Cardiac fibroblast (primary cell): ENCODE data around the gene MPP2.
"Not testable (repeated sequence)": the region's sequence is repeated elsewhere in the genome, so short reads cannot be mapped to it uniquely, and the experiment has no call there.

ENCODE experiments used
- DNase-seq, 2 donors: peaks; one replicate each; pipeline versions ENCODE4 v3.0.0 to v3.0.0-alpha.2; 2010; ENCODE audit warnings: low read depth in 2 of 2
- H3K4me3 ChIP-seq, 2 donors: replicated peaks in 1 of 2; 1 replicate in 1 of 2; 2 replicates in 1 of 2; pipeline ENCODE4 v1.5.1; 2011; ENCODE audit warnings: low read depth in 2 of 2, low read length in 2 of 2, mild to moderate bottlenecking in 2 of 2, moderate library complexity in 1 of 2
- TF ChIP-seq, protein P1 (sequence below): IDR thresholded peaks from one replicate; pipeline ENCODE4 v1.5.1; 2011; ENCODE audit warnings: low read depth, mild to moderate bottlenecking, low read length, inconsistent platforms

MPP2 gene

DNA sequence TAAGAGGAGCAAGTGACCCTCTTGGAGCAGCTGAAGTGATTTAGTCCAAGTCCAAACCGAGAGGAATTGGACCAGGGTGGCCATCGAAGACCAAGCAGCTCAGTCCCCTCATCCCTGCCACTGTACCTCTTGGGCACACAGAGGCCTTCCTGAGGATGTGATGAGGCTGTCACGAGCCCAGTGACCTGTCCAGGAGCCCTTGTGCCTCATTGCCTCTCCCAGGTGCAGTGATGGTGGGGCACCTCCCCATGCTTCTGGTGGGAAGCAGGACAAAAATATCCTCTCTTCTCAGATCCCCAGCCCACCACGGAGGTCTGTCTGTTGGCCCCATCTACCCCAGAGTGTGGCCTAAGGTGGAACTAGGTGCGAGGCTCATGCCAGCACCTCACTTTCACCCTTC lies 63.1 kb downstream of the MPP2 start:
- TF ChIP-seq, protein P1, sequence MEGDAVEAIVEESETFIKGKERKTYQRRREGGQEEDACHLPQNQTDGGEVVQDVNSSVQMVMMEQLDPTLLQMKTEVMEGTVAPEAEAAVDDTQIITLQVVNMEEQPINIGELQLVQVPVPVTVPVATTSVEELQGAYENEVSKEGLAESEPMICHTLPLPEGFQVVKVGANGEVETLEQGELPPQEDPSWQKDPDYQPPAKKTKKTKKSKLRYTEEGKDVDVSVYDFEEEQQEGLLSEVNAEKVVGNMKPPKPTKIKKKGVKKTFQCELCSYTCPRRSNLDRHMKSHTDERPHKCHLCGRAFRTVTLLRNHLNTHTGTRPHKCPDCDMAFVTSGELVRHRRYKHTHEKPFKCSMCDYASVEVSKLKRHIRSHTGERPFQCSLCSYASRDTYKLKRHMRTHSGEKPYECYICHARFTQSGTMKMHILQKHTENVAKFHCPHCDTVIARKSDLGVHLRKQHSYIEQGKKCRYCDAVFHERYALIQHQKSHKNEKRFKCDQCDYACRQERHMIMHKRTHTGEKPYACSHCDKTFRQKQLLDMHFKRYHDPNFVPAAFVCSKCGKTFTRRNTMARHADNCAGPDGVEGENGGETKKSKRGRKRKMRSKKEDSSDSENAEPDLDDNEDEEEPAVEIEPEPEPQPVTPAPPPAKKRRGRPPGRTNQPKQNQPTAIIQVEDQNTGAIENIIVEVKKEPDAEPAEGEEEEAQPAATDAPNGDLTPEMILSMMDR, result no peak
- H3K4me3 ChIP-seq, result no peak overlapping the region
- no peak for DNase-seq

DNA sequence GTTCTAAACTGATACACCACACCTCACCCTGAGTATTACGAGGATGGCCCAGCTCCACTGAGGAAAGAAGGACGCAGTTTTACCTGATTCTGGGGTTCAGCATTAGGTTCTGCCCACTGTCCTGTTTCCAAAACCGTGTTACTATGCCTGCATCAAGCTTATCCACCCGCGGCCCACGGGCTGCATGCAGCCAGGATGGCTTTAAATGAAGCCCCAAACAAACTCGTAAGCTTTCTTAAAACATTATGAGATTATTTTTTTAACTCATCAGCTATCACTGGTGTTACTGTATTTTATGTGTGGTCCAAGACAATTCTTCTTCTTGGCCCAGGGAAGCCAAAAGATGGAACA lies 64.4 kb downstream of the MPP2 start:
- TF ChIP-seq, protein P1, result no peak
- no peak for DNase-seq
- no peak overlapping the region for H3K4me3 ChIP-seq

DNA sequence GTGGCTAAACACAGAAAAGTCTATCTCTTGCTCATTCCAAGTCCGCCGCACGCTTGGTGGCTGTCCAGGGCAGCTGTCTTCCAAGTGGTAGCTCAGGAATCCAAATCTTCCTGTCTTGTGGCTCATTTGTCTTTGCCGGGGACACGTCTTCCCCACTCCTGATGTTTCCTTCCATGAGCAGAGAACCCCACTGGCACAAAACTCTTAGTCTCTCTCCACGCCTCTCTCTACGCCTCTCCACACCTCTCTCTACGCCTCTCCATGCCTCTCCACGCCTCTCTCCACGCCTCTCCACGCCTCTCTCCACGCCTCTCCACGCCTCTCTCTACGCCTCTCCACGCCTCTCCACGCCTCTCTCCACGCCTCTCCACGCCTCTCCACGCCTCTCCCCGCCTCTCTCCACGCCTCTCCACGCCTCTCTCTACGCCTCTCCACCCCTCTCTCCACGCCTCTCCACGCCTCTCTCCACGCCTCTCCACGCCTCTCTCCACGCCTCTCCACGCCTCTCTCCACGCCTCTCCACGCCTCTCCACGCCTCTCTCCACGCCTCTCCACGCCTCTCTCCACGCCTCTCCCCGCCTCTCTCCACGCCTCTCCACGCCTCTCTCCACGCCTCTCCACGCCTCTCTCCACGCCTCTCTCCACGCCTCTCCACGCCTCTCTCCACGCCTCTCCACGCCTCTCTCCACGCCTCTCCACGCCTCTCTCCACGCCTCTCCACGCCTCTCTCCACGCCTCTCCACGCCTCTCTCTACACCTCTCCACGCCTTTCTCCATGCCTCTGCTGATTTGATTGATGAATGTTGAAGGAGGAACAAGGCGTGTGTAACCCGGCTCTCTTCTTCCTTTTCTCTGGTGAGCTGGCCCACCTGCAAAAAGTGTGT lies 65.0 kb downstream of the MPP2 start:
- H3K4me3 ChIP-seq, result not testable (repeated sequence)
- DNase-seq, result peak in 1 of 2 donors; percentile 28

DNA sequence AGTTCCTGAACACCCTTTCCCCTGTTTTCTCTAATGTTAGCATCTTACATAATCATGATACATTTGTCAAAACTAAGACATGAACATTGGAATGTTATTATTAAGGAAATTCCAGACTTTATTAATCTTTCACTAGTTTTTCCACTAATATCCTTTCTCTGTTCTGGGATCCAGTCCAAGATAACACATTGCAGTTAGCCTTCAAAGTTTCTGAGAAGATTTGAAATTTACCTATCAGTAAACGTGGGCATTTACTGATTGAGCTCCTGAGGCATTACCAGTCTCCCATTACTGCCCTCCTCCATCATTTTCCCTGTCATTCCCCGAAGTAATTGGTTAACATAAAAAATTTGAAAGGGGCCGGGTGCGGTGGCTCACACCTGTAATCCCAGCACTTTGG lies 66.1 kb downstream of the MPP2 start:
- DNase-seq, result peak in 1 of 2 donors; percentile 11
- TF ChIP-seq, protein P1, result no peak
- no peak overlapping the region for H3K4me3 ChIP-seq

DNA sequence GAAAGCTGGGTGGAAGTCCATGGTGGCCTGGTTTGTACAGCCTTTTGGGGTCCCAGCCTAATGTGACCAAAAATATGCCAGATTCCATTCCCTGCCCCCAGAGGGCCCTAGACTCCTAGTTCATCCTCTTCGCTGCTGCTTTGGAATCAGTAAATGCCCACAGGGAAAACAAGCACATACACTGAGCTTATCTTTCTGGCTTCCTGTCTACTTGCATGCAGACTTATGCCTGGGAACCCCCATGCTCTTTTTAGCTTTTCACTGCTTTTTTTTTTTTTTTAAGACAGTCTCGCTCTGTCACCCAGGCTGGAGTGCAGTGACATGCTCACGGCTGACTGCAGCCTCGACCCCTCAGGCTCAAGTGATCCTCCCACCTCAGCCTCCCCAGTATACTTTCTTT lies 66.5 kb downstream of the MPP2 start:
- peak; percentile 26 to 75 for DNase-seq
- H3K4me3 ChIP-seq, result no peak overlapping the region
- TF ChIP-seq, protein P1, result peak; percentile 31

DNA sequence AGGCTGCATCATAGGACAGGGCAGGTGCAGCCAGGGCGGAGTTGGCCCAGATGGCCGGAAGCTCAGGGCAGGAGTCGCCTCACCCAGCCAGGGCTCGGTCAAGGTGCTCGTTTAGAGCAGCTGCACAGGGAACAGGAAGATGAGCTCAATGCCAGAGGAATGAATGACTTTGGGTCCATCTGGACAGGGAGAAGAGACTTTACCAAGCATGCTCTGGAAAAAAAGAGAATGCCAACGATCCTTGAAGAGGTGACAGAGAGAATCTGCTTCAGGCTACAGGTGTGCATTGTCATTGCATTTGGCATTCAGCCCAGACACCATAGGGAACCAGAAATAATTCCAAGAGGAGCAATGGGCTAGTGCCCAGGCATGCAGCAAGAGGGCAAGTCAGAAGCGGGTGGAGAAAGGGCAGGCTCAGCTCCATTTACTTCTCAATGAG lies 67.6 kb downstream of the MPP2 start:
- TF ChIP-seq, protein P1, result no peak
- no peak overlapping the region for H3K4me3 ChIP-seq
- no peak for DNase-seq

DNA sequence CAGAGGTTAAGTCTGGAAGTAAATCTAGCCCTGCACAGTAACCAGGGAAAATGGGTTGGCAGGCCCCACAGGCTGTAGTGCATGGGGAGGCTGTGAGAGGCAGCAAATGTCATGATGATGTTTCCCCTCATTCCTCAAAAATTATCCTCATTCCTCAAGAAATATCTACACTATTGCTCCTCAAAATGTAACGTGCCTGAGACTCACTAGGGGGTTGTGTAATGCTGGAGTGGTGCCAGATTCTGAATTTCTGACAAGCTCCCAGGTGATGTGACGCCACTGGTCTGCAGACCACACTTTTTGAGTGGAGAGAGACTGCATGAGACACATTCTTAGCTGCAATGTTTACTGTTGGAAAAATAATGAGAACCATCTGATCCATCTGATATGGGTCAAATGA lies 73.2 kb downstream of the MPP2 start:
- TF ChIP-seq, protein P1, result no peak
- H3K4me3 ChIP-seq, result no peak overlapping the region
- peak; percentile 67 to 70 for DNase-seq
